B cell (primary cell): Measurements from ENCODE around the gene CTIF.

Experiments
- EZH2 ChIP-seq: IDR thresholded peaks from 2 replicates; pipeline ENCODE4 v1.6.1; 2012; ENCODE audit warnings: borderline replicate concordance, low read depth, mild to moderate bottlenecking, moderate library complexity, low read length; ENCODE audit not compliant: insufficient read depth, poor library complexity, severe bottlenecking
- TF ChIP-seq, protein P1 (sequence below): fragments of 200-600 bp; IDR thresholded peaks from one replicate; pipeline ENCODE4 v1.8.0; 2022; ENCODE audit warnings: antibody characterized with exemption, mild to moderate bottlenecking

DNA sequence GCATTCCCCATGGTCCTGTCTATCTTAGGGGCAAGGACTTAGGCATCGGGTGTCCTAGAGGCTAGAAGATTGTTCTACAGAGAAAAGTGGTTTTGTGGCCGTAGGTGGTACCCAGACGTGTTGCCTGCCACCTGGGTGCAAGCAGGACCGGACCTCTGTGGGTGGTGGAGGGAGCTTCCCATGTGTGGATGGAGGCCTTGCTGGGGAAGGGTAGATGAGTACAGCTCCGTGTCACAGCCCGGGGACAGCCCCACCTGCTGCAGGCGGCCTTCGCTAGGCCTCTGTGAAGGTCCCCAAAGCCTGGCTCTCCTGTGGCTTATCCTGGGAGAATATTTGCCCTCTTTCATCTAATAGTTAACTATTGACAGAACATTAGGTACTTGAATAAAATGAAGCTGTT is 25.3 kb downstream of the CTIF start:
- TF ChIP-seq, protein P1, sequence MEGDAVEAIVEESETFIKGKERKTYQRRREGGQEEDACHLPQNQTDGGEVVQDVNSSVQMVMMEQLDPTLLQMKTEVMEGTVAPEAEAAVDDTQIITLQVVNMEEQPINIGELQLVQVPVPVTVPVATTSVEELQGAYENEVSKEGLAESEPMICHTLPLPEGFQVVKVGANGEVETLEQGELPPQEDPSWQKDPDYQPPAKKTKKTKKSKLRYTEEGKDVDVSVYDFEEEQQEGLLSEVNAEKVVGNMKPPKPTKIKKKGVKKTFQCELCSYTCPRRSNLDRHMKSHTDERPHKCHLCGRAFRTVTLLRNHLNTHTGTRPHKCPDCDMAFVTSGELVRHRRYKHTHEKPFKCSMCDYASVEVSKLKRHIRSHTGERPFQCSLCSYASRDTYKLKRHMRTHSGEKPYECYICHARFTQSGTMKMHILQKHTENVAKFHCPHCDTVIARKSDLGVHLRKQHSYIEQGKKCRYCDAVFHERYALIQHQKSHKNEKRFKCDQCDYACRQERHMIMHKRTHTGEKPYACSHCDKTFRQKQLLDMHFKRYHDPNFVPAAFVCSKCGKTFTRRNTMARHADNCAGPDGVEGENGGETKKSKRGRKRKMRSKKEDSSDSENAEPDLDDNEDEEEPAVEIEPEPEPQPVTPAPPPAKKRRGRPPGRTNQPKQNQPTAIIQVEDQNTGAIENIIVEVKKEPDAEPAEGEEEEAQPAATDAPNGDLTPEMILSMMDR = no peak
- TF ChIP-seq EZH2 = no peak
